Measurements from ENCODE around the gene CGB3.

The CGB3 gene

DNA sequence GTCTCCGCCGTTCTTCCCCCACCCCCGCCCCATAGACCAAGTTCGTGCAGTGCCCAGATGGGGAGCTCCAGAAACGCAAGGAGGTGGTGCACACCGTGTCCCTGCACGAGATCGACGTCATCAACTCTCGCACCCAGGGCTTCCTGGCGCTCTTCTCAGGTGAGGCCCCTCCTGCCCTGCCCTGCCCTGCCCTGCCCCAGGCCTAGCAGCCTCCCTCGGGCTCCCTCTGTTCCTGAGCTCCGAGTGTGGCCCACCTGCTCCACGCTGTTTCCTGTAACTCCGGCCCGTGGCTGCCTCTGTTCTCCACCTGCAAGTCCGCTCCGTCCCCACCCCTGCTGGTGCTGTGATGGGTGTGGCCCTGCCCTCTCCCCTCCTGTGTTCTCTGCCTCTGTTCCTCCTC lies 13.7 kb downstream of the CGB3 start:
- ATAC-seq (no peak), DNase-seq (no peak)
- Mint-ChIP-seq H3K27ac (no peak overlapping the region), H3K4me3 (no peak overlapping the region), H3K27me3 (no peaks in the 10 kb centered on the region), H3K4me1 (no peaks in the 10 kb centered on the region), H3K9me3 (no peaks in the 10 kb centered on the region)

DNA sequence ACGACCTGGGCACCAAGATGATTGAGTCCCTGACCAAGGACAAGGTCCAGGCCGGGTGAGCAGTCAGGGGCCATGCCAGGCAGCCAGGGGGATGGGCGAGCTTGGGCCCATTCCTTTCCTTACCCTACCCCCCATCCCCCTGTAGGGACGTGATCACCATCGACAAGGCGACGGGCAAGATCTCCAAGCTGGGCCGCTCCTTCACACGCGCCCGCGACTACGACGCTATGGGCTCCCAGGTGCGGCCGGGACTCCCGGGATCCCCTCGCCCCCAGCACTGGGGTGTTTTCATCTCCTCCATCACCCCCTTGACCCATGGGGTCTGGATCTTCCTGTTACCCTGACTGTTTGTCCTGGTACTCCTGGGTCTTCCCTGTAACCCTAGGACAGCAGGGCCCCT lies 14.3 kb downstream of the CGB3 start:
- no peak for DNase-seq
- H3K27me3 Mint-ChIP-seq, result no peaks in the 10 kb centered on the region
- H3K27ac Mint-ChIP-seq, result no peak overlapping the region
- H3K4me3 Mint-ChIP-seq, result no peak overlapping the region
- H3K4me1 Mint-ChIP-seq, result no peaks in the 10 kb centered on the region
- no peak for ATAC-seq
- H3K9me3 Mint-ChIP-seq, result no peaks in the 10 kb centered on the region

GRCh38 chr19:49006905-49007304 lies 17.2 kb downstream of the CGB3 start:
- Mint-ChIP-seq H3K9me3 (no peaks in the 10 kb centered on the region), H3K27ac (no peak overlapping the region), H3K4me1 (no peaks in the 10 kb centered on the region), H3K27me3 (no peaks in the 10 kb centered on the region), H3K4me3 (no peak overlapping the region)
- ATAC-seq, result no peak
- DNase-seq, result no peak

DNA sequence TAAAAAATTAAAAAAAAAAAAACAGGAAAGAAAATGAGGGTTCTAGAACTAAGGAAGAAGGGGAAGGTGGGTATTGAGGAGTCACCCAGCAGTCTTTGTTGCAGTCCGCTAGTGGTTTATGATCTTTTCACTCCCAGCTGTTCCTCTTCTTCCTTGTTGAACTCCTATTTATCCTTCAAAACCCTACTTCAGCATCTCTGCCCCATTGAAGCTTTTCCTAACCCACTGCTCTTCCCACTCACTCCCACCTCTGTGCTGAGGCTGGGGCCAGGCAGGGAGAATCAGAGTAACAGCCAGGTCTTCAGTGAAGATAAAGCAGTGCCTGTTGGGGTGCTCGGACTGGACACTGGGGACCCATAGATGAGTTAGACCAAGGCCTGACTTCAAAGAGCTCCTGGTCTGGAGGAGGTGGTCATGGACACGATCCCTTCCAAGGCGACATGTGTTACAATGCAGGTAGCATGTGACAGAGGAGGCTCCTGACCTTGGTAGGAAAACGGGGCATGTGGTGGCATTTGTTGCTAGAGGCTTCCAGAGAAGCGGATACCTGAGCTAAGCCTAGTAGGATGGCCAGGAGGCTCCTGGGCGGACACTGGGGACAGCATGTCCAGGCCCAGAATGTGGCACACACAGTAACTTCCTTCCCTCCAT lies 19.0 kb downstream of the CGB3 start:
- DNase-seq (no peak), ATAC-seq (no peak)
- Mint-ChIP-seq H3K27me3 (no peaks in the 10 kb centered on the region), H3K4me3 (no peak overlapping the region), H3K4me1 (no peaks in the 10 kb centered on the region), H3K27ac (no peak overlapping the region), H3K9me3 (no peaks in the 10 kb centered on the region)

GRCh38 chr19:49004133-49004532 lies 20.0 kb downstream of the CGB3 start:
- DNase-seq (no peak), ATAC-seq (no peak)
- Mint-ChIP-seq H3K4me1 (peaks cover 7% of the 10 kb centered on the region), H3K27ac (no peak overlapping the region), H3K27me3 (no peaks in the 10 kb centered on the region), H3K9me3 (no peaks in the 10 kb centered on the region), H3K4me3 (no peak overlapping the region)

GRCh38 chr19:48999481-49000325 lies 24.4 kb downstream of the CGB3 start:
- Mint-ChIP-seq H3K27ac (no peak overlapping the region), H3K9me3 (no peaks in the 10 kb centered on the region), H3K4me3 (no peak overlapping the region), H3K4me1 (peaks cover 44% of the 10 kb centered on the region), H3K27me3 (no peaks in the 10 kb centered on the region)
- peak; percentile 52 to 65 for DNase-seq
- ATAC-seq, result peak; percentile 87

DNA sequence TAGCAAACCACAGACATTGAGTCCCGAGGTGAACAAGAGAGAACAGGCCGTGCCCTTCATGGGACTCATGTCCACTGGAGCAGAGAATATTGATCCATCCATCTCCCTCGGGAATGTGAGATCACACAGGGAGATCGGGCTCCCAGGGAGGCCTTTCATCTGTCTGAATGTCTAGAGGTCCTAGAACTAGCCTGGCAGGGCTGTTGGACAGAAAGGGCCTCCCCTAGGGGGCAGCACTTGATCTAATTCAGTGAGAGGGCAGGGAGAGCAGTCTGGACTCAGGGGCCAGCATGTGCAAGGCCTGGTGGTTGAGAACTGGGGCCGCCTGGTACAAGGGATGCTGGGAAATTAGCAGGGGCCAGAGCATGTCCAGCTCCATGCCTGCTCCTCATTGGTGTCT lies 26.2 kb downstream of the CGB3 start:
- DNase-seq, result peak; percentile 49 to 50
- H3K4me3 Mint-ChIP-seq, result no peak overlapping the region
- no peaks in the 10 kb centered on the region for H3K27me3 Mint-ChIP-seq
- H3K27ac Mint-ChIP-seq, result peak overlapping the region in 1 of 2 donors; percentile 71
- H3K4me1 Mint-ChIP-seq, result peaks cover 55% of the 10 kb centered on the region
- ATAC-seq, result no peak
- H3K9me3 Mint-ChIP-seq, result no peaks in the 10 kb centered on the region

- Mint-ChIP-seq H3K4me1 (peaks cover 74% of the 10 kb centered on the region), H3K9me3 (no peaks in the 10 kb centered on the region), H3K27me3 (no peaks in the 10 kb centered on the region), H3K27ac (peak overlapping the region; percentile 94 to 98), H3K4me3 (peak overlapping the region; percentile 90 to 92)
- ATAC-seq (no peak), DNase-seq (no peak)
Measured at GRCh38 chr19:48994035-48994386, 30.1 kb downstream of the CGB3 start.

GRCh38 chr19:48993175-48994034 lies 30.7 kb downstream of the CGB3 start, which contains the start of the genes GYS1 and RUVBL2:
Gene GYS1 (minus strand): TSS chr19:48993309. CDS start chr19:48993112, 197 bp downstream.
Gene RUVBL2 (plus strand): TSS chr19:48993887. CDS start chr19:48993912, 25 bp downstream.
- Mint-ChIP-seq H3K27ac (peak within 1 kb of the TSS; percentile 95 to 98), H3K27me3 (no peaks in the 10 kb centered on the region), H3K4me1 (peaks cover 75% of the 10 kb centered on the region), H3K4me3 (peak within 1 kb of the TSS; percentile 90 to 92), H3K9me3 (no peaks in the 10 kb centered on the region)
- DNase-seq (peak; percentile 99 to 100), ATAC-seq (peak; percentile 95)

DNA sequence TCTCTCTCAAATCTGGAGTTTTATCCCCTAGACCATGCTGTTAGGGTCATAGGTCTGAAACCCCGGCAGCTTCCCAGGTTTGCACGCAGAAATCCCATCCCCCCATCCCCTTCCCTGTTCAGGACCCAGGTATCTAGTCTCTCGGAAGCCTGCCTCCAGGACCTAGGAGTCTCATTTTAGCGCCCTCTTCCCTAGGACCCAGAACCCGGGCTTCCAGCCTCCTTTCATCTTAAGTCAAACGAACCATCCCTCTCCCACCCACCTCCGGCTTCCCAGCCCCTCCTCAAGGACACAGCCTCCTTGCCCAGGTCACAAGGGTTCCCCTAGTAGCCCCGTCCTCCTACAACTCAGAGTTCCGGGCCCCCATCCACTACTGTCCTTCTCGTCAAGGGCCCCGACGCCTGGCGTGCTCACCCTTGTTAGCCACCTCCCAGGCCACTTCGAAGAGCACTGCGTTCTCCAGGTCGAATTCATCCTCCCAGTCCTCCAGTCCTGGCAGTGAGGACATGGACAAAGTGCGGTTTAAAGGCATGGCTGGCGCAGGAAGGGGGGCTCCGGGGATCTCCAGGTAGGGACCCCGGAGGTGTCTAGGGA lies 31.5 kb downstream of the CGB3 start:
- Mint-ChIP-seq H3K4me3 (peak overlapping the region; percentile 90 to 92), H3K27ac (peak overlapping the region; percentile 93 to 95), H3K27me3 (no peaks in the 10 kb centered on the region), H3K9me3 (no peaks in the 10 kb centered on the region), H3K4me1 (peaks cover 76% of the 10 kb centered on the region)
- no peak for DNase-seq
- no peak for ATAC-seq

DNA sequence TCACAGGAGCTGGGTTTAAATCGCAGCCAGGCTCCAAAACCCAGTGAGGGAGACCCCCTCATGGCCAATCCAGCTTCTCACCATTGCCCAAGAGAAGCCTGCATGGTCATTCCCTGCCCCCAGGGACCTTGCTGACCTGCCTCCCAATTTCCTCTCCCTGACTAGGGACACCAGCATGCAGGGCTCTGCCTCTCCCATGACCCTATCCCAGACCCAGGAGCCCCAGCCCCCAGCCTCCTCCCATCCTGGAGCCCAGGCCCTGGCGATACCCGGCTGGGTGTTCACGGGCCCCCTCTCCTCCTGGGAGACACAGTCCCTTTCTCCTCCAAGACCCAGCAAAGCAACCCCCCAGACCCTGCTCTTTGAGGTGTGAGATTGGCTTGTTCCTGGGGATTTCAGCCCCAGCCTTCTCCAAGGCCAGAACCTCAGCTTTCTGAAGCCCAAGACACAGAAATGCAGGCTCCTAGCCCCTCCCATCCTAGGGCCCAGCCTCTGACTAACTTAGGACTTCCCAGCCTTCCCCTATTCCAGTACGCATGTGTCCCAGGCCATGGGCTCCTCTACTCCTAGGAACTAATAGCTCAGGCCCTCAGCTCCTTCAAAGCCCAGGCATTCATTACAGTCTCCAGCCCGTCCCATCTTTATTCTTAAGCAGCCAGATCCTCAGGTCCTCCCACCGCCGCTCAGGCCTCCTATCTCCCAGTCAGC lies 32.1 kb downstream of the CGB3 start:
- no peaks in the 10 kb centered on the region for H3K9me3 Mint-ChIP-seq
- peak overlapping the region; percentile 93 to 95 for H3K27ac Mint-ChIP-seq
- no peaks in the 10 kb centered on the region for H3K27me3 Mint-ChIP-seq
- ATAC-seq, result no peak
- H3K4me3 Mint-ChIP-seq, result peak overlapping the region; percentile 90 to 92
- H3K4me1 Mint-ChIP-seq, result peaks cover 77% of the 10 kb centered on the region
- no peak for DNase-seq

DNA sequence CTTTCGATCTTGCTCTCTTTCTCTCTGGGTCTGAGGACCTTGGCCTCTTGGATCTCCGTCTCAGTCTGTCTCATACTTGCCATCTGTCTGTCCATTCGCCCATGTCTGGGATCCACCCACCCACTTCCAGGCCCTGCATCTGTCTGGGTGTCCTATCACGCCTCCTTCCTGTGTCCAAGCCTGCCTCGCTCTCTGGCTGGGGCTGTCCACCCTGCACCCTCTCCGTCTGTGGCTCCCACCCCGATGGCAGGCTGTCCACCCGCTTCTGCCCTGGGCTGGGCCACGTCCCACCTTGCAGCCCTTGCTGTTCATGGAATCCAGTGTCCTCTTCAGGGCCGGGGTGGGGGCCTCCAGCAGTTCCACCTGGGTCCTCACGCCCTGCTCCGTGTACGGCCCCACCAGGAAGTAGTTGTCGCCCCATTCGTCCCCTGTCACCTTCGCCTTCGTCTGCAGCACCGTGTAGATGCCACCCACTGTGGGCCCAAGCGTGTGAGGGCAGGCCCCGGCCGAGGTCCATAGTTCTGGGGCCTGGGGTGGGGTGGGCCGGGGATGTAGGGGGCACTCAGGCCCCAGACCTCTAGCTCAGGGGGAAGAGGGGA lies 33.0 kb downstream of the CGB3 start:
- no peaks in the 10 kb centered on the region for H3K9me3 Mint-ChIP-seq
- peaks cover 75% of the 10 kb centered on the region for H3K4me1 Mint-ChIP-seq
- DNase-seq, result no peak
- H3K4me3 Mint-ChIP-seq, result no peak overlapping the region
- no peaks in the 10 kb centered on the region for H3K27me3 Mint-ChIP-seq
- H3K27ac Mint-ChIP-seq, result peak overlapping the region in 1 of 2 donors; percentile 59
- no peak for ATAC-seq

DNA sequence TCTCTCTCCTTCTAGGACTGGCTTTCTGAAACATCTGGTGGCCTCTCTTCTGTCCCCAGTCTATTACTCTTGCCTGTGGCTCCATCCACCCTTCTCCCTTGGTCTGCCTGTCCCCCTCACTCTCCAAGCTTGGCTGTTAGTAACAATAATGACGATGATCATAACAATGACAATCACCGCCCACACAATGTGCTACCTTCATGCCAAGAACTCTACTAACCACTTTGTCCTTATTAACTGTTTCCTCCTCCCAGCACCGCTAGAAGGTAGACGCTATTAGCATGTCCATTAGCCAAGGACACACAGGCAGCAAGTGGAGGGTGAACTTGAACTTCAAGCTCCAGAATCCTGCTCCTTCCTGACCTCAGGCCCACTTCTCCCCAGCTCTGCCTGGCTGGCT lies 33.7 kb downstream of the CGB3 start:
- ATAC-seq (no peak), DNase-seq (no peak)
- Mint-ChIP-seq H3K4me1 (peaks cover 68% of the 10 kb centered on the region), H3K27me3 (no peaks in the 10 kb centered on the region), H3K27ac (peak overlapping the region in 1 of 2 donors; percentile 0), H3K4me3 (no peak overlapping the region), H3K9me3 (no peaks in the 10 kb centered on the region)

DNA sequence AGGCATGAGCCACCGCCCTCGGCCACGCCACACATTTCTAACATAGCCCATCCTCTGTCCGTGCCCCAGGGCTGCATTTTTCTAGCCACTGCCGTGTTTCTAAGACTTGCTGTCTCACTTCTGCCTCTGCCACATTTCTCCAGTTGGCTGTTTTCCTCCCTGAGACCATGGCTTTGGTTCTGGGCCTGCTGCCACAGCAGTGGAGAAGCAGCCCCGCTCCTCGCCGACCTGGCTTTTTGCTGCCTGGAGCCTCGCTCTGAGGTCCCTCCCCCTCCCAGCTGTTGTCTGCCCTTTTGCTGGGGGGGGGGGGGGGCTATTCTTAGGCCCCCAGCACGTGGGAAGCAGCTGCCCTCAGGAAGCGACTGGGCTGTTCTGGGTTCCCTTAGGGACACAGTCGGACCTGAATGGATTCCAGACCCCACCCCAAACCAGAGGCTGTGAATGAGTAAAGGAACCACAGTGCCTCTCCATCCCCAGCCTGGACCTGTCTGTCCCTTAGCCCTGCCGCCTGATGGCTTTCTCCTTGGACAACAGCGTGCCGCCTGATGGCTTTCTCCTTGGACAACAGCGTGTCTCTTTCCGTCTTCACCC lies 34.3 kb downstream of the CGB3 start:
- H3K4me3 Mint-ChIP-seq, result no peak overlapping the region
- no peak for ATAC-seq
- H3K27me3 Mint-ChIP-seq, result no peaks in the 10 kb centered on the region
- DNase-seq, result no peak
- no peak overlapping the region for H3K27ac Mint-ChIP-seq
- H3K9me3 Mint-ChIP-seq, result no peaks in the 10 kb centered on the region
- peaks cover 62% of the 10 kb centered on the region for H3K4me1 Mint-ChIP-seq
